CD14-positive monocyte (primary cell): Measurements from ENCODE around the gene TFEC. TPM values are rescaled to one million over a fixed set of nuclear protein-coding genes. Genes with fewer than 3 reads are reported as not detected.

ENCODE experiments used
- DNase-seq, 3 donors: peaks; one replicate each; pipeline ENCODE4 v3.0.0-alpha.2; 2011 to 2022
- H2AFZ ChIP-seq: 2 replicates; pipeline ENCODE4 v1.6.0; 2012; ENCODE audit warnings: mild to moderate bottlenecking, low read depth, low read length, inconsistent platforms; ENCODE audit not compliant: insufficient read depth, poor library complexity, severe bottlenecking
- H3K27ac ChIP-seq, 2 donors: 1 replicate in 1 of 2; 2 replicates in 1 of 2; pipeline ENCODE4 v1.5.1; 2012 to 2013; ENCODE audit warnings: low read length in 2 of 2, control low read depth in 1 of 2, inconsistent platforms in 1 of 2, low read depth in 1 of 2, mild to moderate bottlenecking in 1 of 2
- H3K27me3 ChIP-seq, 2 donors: one replicate each; pipeline versions ENCODE4 v1.6.0 to v1.6.1; 2011 to 2013; ENCODE audit warnings: low read length in 2 of 2; ENCODE audit not compliant: control insufficient read depth in 2 of 2, insufficient read depth in 2 of 2
- H3K36me3 ChIP-seq, 2 donors: replicated peaks in 1 of 2; 1 replicate in 1 of 2; 2 replicates in 1 of 2; pipeline versions ENCODE4 v1.5.1 to v1.6.1; 2012 to 2013; ENCODE audit warnings: low read length in 2 of 2, control low read depth in 1 of 2, inconsistent platforms in 1 of 2, mild to moderate bottlenecking in 1 of 2; ENCODE audit not compliant: insufficient read depth in 2 of 2, control insufficient read depth in 1 of 2
- H3K4me1 ChIP-seq, 2 donors: 1 replicate in 1 of 2; 2 replicates in 1 of 2; pipeline versions ENCODE4 v1.5.1 to v1.6.1; 2012 to 2013; ENCODE audit warnings: low read length in 2 of 2, control low read depth in 1 of 2, inconsistent platforms in 1 of 2, mild to moderate bottlenecking in 1 of 2, moderate library complexity in 1 of 2; ENCODE audit not compliant: insufficient read depth in 2 of 2, control insufficient read depth in 1 of 2
- H3K4me2 ChIP-seq: replicated peaks from 2 replicates; pipeline ENCODE3; 2012; ENCODE audit warnings: low read length, moderate library complexity, mild to moderate bottlenecking; ENCODE audit not compliant: poor library complexity, severe bottlenecking; ENCODE audit errors: extremely low read depth
- H3K4me3 ChIP-seq, 3 experiments: fragments of 200-600 bp in 1 of 3; sonication (generic) in 1 of 3; replicated peaks in 1 of 3; 1 replicate in 2 of 3; 2 replicates in 1 of 3; pipeline ENCODE4 v1.5.1; 2011 to 2013; ENCODE audit warnings: low read length in 3 of 3, mild to moderate bottlenecking in 3 of 3, control low read depth in 2 of 3, low read depth in 2 of 3, inconsistent platforms in 1 of 3, moderate library complexity in 1 of 3
- H3K79me2 ChIP-seq: 2 replicates; pipeline ENCODE4 v1.6.0; 2012; ENCODE audit warnings: mild to moderate bottlenecking, control low read depth, inconsistent platforms, low read length, moderate library complexity; ENCODE audit not compliant: insufficient read depth
- H3K9ac ChIP-seq: 2 replicates; pipeline ENCODE4 v1.6.0; 2017; ENCODE audit warnings: low read length, mild to moderate bottlenecking; ENCODE audit not compliant: insufficient read depth, poor library complexity, severe bottlenecking
- H3K9me3 ChIP-seq, 2 donors: replicated peaks in 1 of 2; 1 replicate in 1 of 2; 2 replicates in 1 of 2; pipeline versions ENCODE4 v1.5.1 to v1.6.1; 2012 to 2013; ENCODE audit warnings: low read length in 2 of 2, control low read depth in 1 of 2; ENCODE audit not compliant: control insufficient read depth in 1 of 2, insufficient read depth in 1 of 2
- H4K20me1 ChIP-seq: 2 replicates; pipeline ENCODE4 v1.6.0; 2012; ENCODE audit warnings: mild to moderate bottlenecking, low read length, control low read depth, moderate library complexity; ENCODE audit not compliant: insufficient read depth
- H3K27ac Mint-ChIP-seq, 7 donors: one replicate each; pipeline ENCODE4 v1.8.0; 2020; ENCODE audit warnings: mild to moderate bottlenecking in 7 of 7, mixed read lengths in 7 of 7, moderate library complexity in 6 of 7, inconsistent platforms in 2 of 7
- H3K27me3 Mint-ChIP-seq, 3 donors: one replicate each; pipeline ENCODE4 v1.8.0; 2021 to 2022; ENCODE audit warnings: low read depth in 3 of 3, mild to moderate bottlenecking in 3 of 3, mixed read lengths in 3 of 3, moderate library complexity in 3 of 3, inconsistent platforms in 1 of 3
- H3K36me3 Mint-ChIP-seq, 2 donors: one replicate each; pipeline ENCODE4 v1.8.0; 2020; ENCODE audit warnings: mixed read lengths in 2 of 2, inconsistent platforms in 1 of 2, mild to moderate bottlenecking in 1 of 2
- H3K4me1 Mint-ChIP-seq: one replicate; pipeline ENCODE4 v1.8.0; 2020; ENCODE audit warnings: mild to moderate bottlenecking, mixed read lengths
- H3K4me3 Mint-ChIP-seq, 2 donors: one replicate each; pipeline ENCODE4 v1.8.0; 2020; ENCODE audit warnings: mild to moderate bottlenecking in 2 of 2, mixed read lengths in 2 of 2, moderate library complexity in 1 of 2
- H3K9me3 Mint-ChIP-seq, 7 donors: one replicate each; pipeline ENCODE4 v1.8.0; 2020 to 2022; ENCODE audit warnings: mixed read lengths in 7 of 7, mild to moderate bottlenecking in 6 of 7, moderate library complexity in 6 of 7, inconsistent platforms in 2 of 7
- WGBS: methylation state at CpG from one replicate; pipeline ENCODE4 v1.1.5; 2013; ENCODE audit warnings: missing lambda C conversion rate; ENCODE audit not compliant: insufficient coverage; 5-methylcytosine and 5-hydroxymethylcytosine counted together
- intact Hi-C, 2 donors: fragments of 100-400 bp; cut with micrococcal nuclease; formaldehyde crosslinking; loops; one replicate each; pipeline versions ENCODE4 v1.15.0 to v1.15.1; 2023
- polyA plus RNA-seq, 3 donors: library from polyadenylated mRNA; depleted of rRNA in 1 of 3; unstranded in 2 of 3; stranded (reverse) in 1 of 3; fragments of 300-500 nt in 2 of 3; fragments of >200 nt in 1 of 3; fragmentation: Illumina TruSeq in 2 of 3; gene quantifications; 1 replicate in 2 of 3; 2 replicates in 1 of 3; pipeline ENCODE4 v1.2.3, GENCODE V29; 2012 to 2021
- TF ChIP-seq, protein P1 (sequence below): fragments of 200-600 bp; IDR thresholded peaks from one replicate; pipeline ENCODE4 v1.8.0; 2022; ENCODE audit warnings: antibody characterized with exemption, mild to moderate bottlenecking

TFEC gene
- polyA plus RNA-seq, 3 donors, result 13.3 to 55.9 (median 17.4) TPM

- peaks cover 5 to 11% of the 10 kb centered on the region in 2 donors for H3K36me3 Mint-ChIP-seq
- H3K4me1 ChIP-seq, result peaks cover 48 to 72% of the 10 kb centered on the region in 2 donors
- intact Hi-C loops, result loop anchor here in 1 of 2 donors (10.0 kb wide), 1 partner anchor 187 kb away; the partner anchor contains the start of gene TES
- H3K79me2 ChIP-seq, result peaks cover 79% of the 10 kb centered on the region
- peak overlapping the region; percentile 44 for H3K9ac ChIP-seq
- no peaks in the 10 kb centered on the region for H3K36me3 ChIP-seq
- WGBS, result 0% methylated on average over 2 of the region's 5 CpGs
- peak overlapping the region; percentile 80 to 97 (median 93) for H3K27ac Mint-ChIP-seq
- H4K20me1 ChIP-seq, result peaks cover 11% of the 10 kb centered on the region
- H3K4me3 Mint-ChIP-seq, result peak overlapping the region; percentile 80 to 92
- peak overlapping the region; percentile 74 to 99 (median 94) for H3K4me3 ChIP-seq
- H3K27me3 Mint-ChIP-seq, result no peaks in the 10 kb centered on the region
- peak in 2 of 3 donors; percentile 38 to 52 for DNase-seq
- H3K27ac ChIP-seq, result peak overlapping the region in 1 of 2 donors; percentile 88
- TF ChIP-seq, protein P1, sequence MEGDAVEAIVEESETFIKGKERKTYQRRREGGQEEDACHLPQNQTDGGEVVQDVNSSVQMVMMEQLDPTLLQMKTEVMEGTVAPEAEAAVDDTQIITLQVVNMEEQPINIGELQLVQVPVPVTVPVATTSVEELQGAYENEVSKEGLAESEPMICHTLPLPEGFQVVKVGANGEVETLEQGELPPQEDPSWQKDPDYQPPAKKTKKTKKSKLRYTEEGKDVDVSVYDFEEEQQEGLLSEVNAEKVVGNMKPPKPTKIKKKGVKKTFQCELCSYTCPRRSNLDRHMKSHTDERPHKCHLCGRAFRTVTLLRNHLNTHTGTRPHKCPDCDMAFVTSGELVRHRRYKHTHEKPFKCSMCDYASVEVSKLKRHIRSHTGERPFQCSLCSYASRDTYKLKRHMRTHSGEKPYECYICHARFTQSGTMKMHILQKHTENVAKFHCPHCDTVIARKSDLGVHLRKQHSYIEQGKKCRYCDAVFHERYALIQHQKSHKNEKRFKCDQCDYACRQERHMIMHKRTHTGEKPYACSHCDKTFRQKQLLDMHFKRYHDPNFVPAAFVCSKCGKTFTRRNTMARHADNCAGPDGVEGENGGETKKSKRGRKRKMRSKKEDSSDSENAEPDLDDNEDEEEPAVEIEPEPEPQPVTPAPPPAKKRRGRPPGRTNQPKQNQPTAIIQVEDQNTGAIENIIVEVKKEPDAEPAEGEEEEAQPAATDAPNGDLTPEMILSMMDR, result no peak
- no peak overlapping the region for H2AFZ ChIP-seq
- no peaks in the 10 kb centered on the region for H3K9me3 Mint-ChIP-seq
- no peaks in the 10 kb centered on the region for H3K27me3 ChIP-seq
- H3K4me1 Mint-ChIP-seq, result peaks cover 68% of the 10 kb centered on the region
- peak overlapping the region; percentile 93 for H3K4me2 ChIP-seq
- H3K9me3 ChIP-seq, result no peaks in the 10 kb centered on the region
These were observed 2.8 kb downstream of the TFEC start for GRCh38 chr7:116027786-116028185.

DNA sequence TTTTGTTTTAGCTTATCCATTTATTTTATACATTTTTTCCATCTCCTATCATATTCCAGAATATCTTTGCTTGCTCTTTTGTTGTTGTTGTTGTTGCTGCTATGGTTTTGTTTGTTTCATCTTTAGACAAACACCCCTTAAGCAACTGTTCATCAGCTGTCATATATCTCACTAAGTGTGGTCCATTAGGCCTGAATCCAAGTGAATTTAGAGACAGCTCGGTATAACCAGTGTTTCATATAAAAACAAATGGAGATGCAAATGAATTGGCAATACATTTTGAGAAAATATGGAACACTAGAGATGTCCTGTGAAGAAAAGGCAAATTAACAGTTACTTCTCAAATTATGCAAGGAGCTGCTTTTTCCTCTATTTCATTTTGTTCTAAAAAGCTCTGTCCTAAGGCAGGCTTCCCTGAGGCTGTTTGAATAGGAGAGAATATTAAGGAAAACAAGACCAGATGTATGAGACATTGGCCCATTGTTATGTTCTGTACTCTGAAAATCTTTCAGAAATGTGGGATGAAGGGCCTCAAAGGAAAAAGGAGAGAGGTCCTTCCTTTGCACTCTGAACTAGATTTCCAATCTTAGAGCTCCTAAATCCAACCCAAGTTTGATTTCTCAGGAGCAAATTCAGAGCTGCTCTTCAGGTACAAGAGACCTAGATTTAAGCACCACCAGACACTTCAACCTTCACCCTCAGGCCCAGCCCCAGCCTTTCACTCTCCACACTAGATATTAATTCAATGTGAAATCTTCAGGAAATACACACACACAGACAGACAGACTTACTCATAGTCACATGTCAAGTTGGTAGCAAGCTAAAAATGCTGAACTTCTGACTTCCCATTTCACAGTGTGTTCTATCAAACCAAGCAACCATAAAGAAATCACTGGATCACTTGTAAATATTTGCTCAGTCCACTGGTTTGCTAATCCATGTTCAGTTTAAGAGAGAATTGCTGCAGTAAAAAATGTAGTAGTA is 5.4 kb downstream of the TFEC start:
- H3K36me3 Mint-ChIP-seq, result peaks cover 11 to 14% of the 10 kb centered on the region in 2 donors
- peak overlapping the region; percentile 92 to 97 (median 93) for H3K27ac Mint-ChIP-seq
- H3K9me3 Mint-ChIP-seq, result no peaks in the 10 kb centered on the region
- H3K4me3 ChIP-seq, result peak overlapping the region; percentile 3 to 94 (median 19)
- peak; percentile 76 to 96 (median 92) for DNase-seq
- H3K4me2 ChIP-seq, result peak overlapping the region; percentile 93
- TF ChIP-seq, protein P1, result no peak
- peak overlapping the region; percentile 65 to 88 for H3K27ac ChIP-seq
- peaks cover 100% of the 10 kb centered on the region for H3K79me2 ChIP-seq
- H4K20me1 ChIP-seq, result peaks cover 31% of the 10 kb centered on the region
- H3K4me3 Mint-ChIP-seq, result peak overlapping the region in 1 of 2 donors; percentile 75
- peak overlapping the region; percentile 42 for H3K9ac ChIP-seq
- H3K27me3 ChIP-seq, result no peaks in the 10 kb centered on the region
- no peaks in the 10 kb centered on the region for H3K36me3 ChIP-seq
- peaks cover 56 to 76% of the 10 kb centered on the region in 2 donors for H3K4me1 ChIP-seq
- no CpG with 5 or more reads among the region's 1 CpG for WGBS
- intact Hi-C loops, result loop anchor here in 1 of 2 donors (10.0 kb wide), 1 partner anchor 190 kb away; the partner anchor contains the start of gene TES
- no peaks in the 10 kb centered on the region for H3K9me3 ChIP-seq
- peaks cover 73% of the 10 kb centered on the region for H3K4me1 Mint-ChIP-seq
- H2AFZ ChIP-seq, result no peak overlapping the region
- H3K27me3 Mint-ChIP-seq, result no peaks in the 10 kb centered on the region
